ENCODE data around the gene FAM227B.

FAM227B gene

GRCh38 chr15:49570672-49571071 is 49.9 kb downstream of the FAM227B start:
- H3K4me3 ChIP-seq (ENCODE audit: low read depth, low read length, poor library complexity, severe bottlenecking) = no peak overlapping the region
- H3K9me3 ChIP-seq (ENCODE audit: low read length) = no peaks in the 10 kb centered on the region
- H3K9ac ChIP-seq (ENCODE audit: low read length) = no peak overlapping the region
- H3K79me2 ChIP-seq (ENCODE audit: insufficient read depth, low read length) = no peaks in the 10 kb centered on the region
- H3K27me3 ChIP-seq (ENCODE audit: insufficient read depth, low read length) = no peaks in the 10 kb centered on the region
- H3K36me3 ChIP-seq (ENCODE audit: insufficient read depth, low read length) = no peaks in the 10 kb centered on the region
- H3F3A ChIP-seq (ENCODE audit: insufficient read depth, low read length) = no peaks in the 10 kb centered on the region
- H3K4me2 ChIP-seq (ENCODE audit: low read length) = no peak overlapping the region
- H4K20me1 ChIP-seq (ENCODE audit: insufficient read depth, low read length) = no peaks in the 10 kb centered on the region
- TF ChIP-seq CTCF (IDR thresholded peaks at IDR 0.05; ENCODE audit: low read length) = no peak
- TF ChIP-seq EZH2 (IDR thresholded peaks at IDR 0.05; ENCODE audit: borderline replicate concordance, low read length) = no peak
- H3K27ac ChIP-seq (ENCODE audit: low read depth, low read length, poor library complexity, severe bottlenecking) = no peak overlapping the region
- no peaks in the 10 kb centered on the region for H3K9me2 ChIP-seq (ENCODE audit: low read depth, low read length)
- H2AFZ ChIP-seq (ENCODE audit: low read length) = no peak overlapping the region
- no peaks in the 10 kb centered on the region for H3K4me1 ChIP-seq (ENCODE audit: insufficient read depth, low read length, severe bottlenecking)

GRCh38 chr15:49570174-49570573 is 50.4 kb downstream of the FAM227B start:
- Histone ChIP-seq H3K27me3 (ENCODE audit: insufficient read depth, low read length) (no peaks in the 10 kb centered on the region), H4K20me1 (ENCODE audit: insufficient read depth, low read length) (no peaks in the 10 kb centered on the region), H3K79me2 (ENCODE audit: insufficient read depth, low read length) (no peaks in the 10 kb centered on the region), H3K4me1 (ENCODE audit: insufficient read depth, low read length, severe bottlenecking) (no peaks in the 10 kb centered on the region), H3K9me2 (ENCODE audit: low read depth, low read length) (no peaks in the 10 kb centered on the region), H3K27ac (ENCODE audit: low read depth, low read length, poor library complexity, severe bottlenecking) (no peak overlapping the region), H3K4me2 (ENCODE audit: low read length) (no peak overlapping the region), H3K4me3 (ENCODE audit: low read depth, low read length, poor library complexity, severe bottlenecking) (no peak overlapping the region), H3K9me3 (ENCODE audit: low read length) (no peaks in the 10 kb centered on the region), H3F3A (ENCODE audit: insufficient read depth, low read length) (no peaks in the 10 kb centered on the region), H3K36me3 (ENCODE audit: insufficient read depth, low read length) (no peaks in the 10 kb centered on the region), H2AFZ (ENCODE audit: low read length) (no peak overlapping the region), H3K9ac (ENCODE audit: low read length) (no peak overlapping the region)
- no peak for TF ChIP-seq CTCF (IDR thresholded peaks at IDR 0.05; ENCODE audit: low read length)
- TF ChIP-seq EZH2 (IDR thresholded peaks at IDR 0.05; ENCODE audit: borderline replicate concordance, low read length) = no peak

- no peaks in the 10 kb centered on the region for H3F3A ChIP-seq (ENCODE audit: insufficient read depth, low read length)
- TF ChIP-seq EZH2 (IDR thresholded peaks at IDR 0.05; ENCODE audit: borderline replicate concordance, low read length) (no peak), CTCF (IDR thresholded peaks at IDR 0.05; ENCODE audit: low read length) (no peak)
- H3K4me2 ChIP-seq (ENCODE audit: low read length) = no peak overlapping the region
- no peak overlapping the region for H3K27ac ChIP-seq (ENCODE audit: low read depth, low read length, poor library complexity, severe bottlenecking)
- H3K9ac ChIP-seq (ENCODE audit: low read length) = no peak overlapping the region
- H2AFZ ChIP-seq (ENCODE audit: low read length) = no peak overlapping the region
- H3K36me3 ChIP-seq (ENCODE audit: insufficient read depth, low read length) = no peaks in the 10 kb centered on the region
- no peaks in the 10 kb centered on the region for H3K27me3 ChIP-seq (ENCODE audit: insufficient read depth, low read length)
- H3K4me1 ChIP-seq (ENCODE audit: insufficient read depth, low read length, severe bottlenecking) = no peaks in the 10 kb centered on the region
- H4K20me1 ChIP-seq (ENCODE audit: insufficient read depth, low read length) = no peaks in the 10 kb centered on the region
- H3K9me3 ChIP-seq (ENCODE audit: low read length) = no peaks in the 10 kb centered on the region
- H3K9me2 ChIP-seq (ENCODE audit: low read depth, low read length) = no peaks in the 10 kb centered on the region
- no peak overlapping the region for H3K4me3 ChIP-seq (ENCODE audit: low read depth, low read length, poor library complexity, severe bottlenecking)
- no peaks in the 10 kb centered on the region for H3K79me2 ChIP-seq (ENCODE audit: insufficient read depth, low read length)
These were observed 60.6 kb downstream of the FAM227B start for GRCh38 chr15:49560045-49560444.

Measured in OCI-LY1 (cell line).